SK-N-MC (cell line): Measurements from ENCODE around the gene NCKAP5.

ENCODE experiments used
- EZH2 ChIP-seq: fragments of 200-600 bp; sonication (generic); IDR thresholded peaks from one replicate; pipeline ENCODE4 v1.6.1; 2017; ENCODE audit warnings: antibody characterized with exemption
- POLR2AphosphoS5 ChIP-seq: IDR thresholded peaks from 2 replicates; pipeline ENCODE4 v1.6.1; 2012; ENCODE audit warnings: mild to moderate bottlenecking, low read depth, low read length, borderline replicate concordance

- TF ChIP-seq POLR2AphosphoS5 (no peak), EZH2 (no peak)
Measured at GRCh38 chr2:133352719-133353118, 215.5 kb downstream of the NCKAP5 start.
